CD14-positive monocyte (primary cell): ENCODE data around the gene GALNS. TPM values are rescaled to one million over a fixed set of nuclear protein-coding genes. Genes with fewer than 3 reads are reported as not detected.

Experiments
- DNase-seq, 3 donors: peaks; one replicate each; pipeline ENCODE4 v3.0.0-alpha.2; 2011 to 2022
- H2AFZ ChIP-seq: 2 replicates; pipeline ENCODE4 v1.6.0; 2012; ENCODE audit warnings: mild to moderate bottlenecking, low read depth, low read length, inconsistent platforms; ENCODE audit not compliant: insufficient read depth, poor library complexity, severe bottlenecking
- H3K27ac ChIP-seq, 2 donors: 1 replicate in 1 of 2; 2 replicates in 1 of 2; pipeline ENCODE4 v1.5.1; 2012 to 2013; ENCODE audit warnings: low read length in 2 of 2, control low read depth in 1 of 2, inconsistent platforms in 1 of 2, low read depth in 1 of 2, mild to moderate bottlenecking in 1 of 2
- H3K27me3 ChIP-seq, 2 donors: one replicate each; pipeline versions ENCODE4 v1.6.0 to v1.6.1; 2011 to 2013; ENCODE audit warnings: low read length in 2 of 2; ENCODE audit not compliant: control insufficient read depth in 2 of 2, insufficient read depth in 2 of 2
- H3K36me3 ChIP-seq, 2 donors: replicated peaks in 1 of 2; 1 replicate in 1 of 2; 2 replicates in 1 of 2; pipeline versions ENCODE4 v1.5.1 to v1.6.1; 2012 to 2013; ENCODE audit warnings: low read length in 2 of 2, control low read depth in 1 of 2, inconsistent platforms in 1 of 2, mild to moderate bottlenecking in 1 of 2; ENCODE audit not compliant: insufficient read depth in 2 of 2, control insufficient read depth in 1 of 2
- H3K4me1 ChIP-seq, 2 donors: 1 replicate in 1 of 2; 2 replicates in 1 of 2; pipeline versions ENCODE4 v1.5.1 to v1.6.1; 2012 to 2013; ENCODE audit warnings: low read length in 2 of 2, control low read depth in 1 of 2, inconsistent platforms in 1 of 2, mild to moderate bottlenecking in 1 of 2, moderate library complexity in 1 of 2; ENCODE audit not compliant: insufficient read depth in 2 of 2, control insufficient read depth in 1 of 2
- H3K4me2 ChIP-seq: replicated peaks from 2 replicates; pipeline ENCODE3; 2012; ENCODE audit warnings: low read length, moderate library complexity, mild to moderate bottlenecking; ENCODE audit not compliant: poor library complexity, severe bottlenecking; ENCODE audit errors: extremely low read depth
- H3K4me3 ChIP-seq, 3 experiments: fragments of 200-600 bp in 1 of 3; sonication (generic) in 1 of 3; replicated peaks in 1 of 3; 1 replicate in 2 of 3; 2 replicates in 1 of 3; pipeline ENCODE4 v1.5.1; 2011 to 2013; ENCODE audit warnings: low read length in 3 of 3, mild to moderate bottlenecking in 3 of 3, control low read depth in 2 of 3, low read depth in 2 of 3, inconsistent platforms in 1 of 3, moderate library complexity in 1 of 3
- H3K79me2 ChIP-seq: 2 replicates; pipeline ENCODE4 v1.6.0; 2012; ENCODE audit warnings: mild to moderate bottlenecking, control low read depth, inconsistent platforms, low read length, moderate library complexity; ENCODE audit not compliant: insufficient read depth
- H3K9ac ChIP-seq: 2 replicates; pipeline ENCODE4 v1.6.0; 2017; ENCODE audit warnings: low read length, mild to moderate bottlenecking; ENCODE audit not compliant: insufficient read depth, poor library complexity, severe bottlenecking
- H3K9me3 ChIP-seq, 2 donors: replicated peaks in 1 of 2; 1 replicate in 1 of 2; 2 replicates in 1 of 2; pipeline versions ENCODE4 v1.5.1 to v1.6.1; 2012 to 2013; ENCODE audit warnings: low read length in 2 of 2, control low read depth in 1 of 2; ENCODE audit not compliant: control insufficient read depth in 1 of 2, insufficient read depth in 1 of 2
- H4K20me1 ChIP-seq: 2 replicates; pipeline ENCODE4 v1.6.0; 2012; ENCODE audit warnings: mild to moderate bottlenecking, low read length, control low read depth, moderate library complexity; ENCODE audit not compliant: insufficient read depth
- H3K27ac Mint-ChIP-seq, 7 donors: one replicate each; pipeline ENCODE4 v1.8.0; 2020; ENCODE audit warnings: mild to moderate bottlenecking in 7 of 7, mixed read lengths in 7 of 7, moderate library complexity in 6 of 7, inconsistent platforms in 2 of 7
- H3K27me3 Mint-ChIP-seq, 3 donors: one replicate each; pipeline ENCODE4 v1.8.0; 2021 to 2022; ENCODE audit warnings: low read depth in 3 of 3, mild to moderate bottlenecking in 3 of 3, mixed read lengths in 3 of 3, moderate library complexity in 3 of 3, inconsistent platforms in 1 of 3
- H3K36me3 Mint-ChIP-seq, 2 donors: one replicate each; pipeline ENCODE4 v1.8.0; 2020; ENCODE audit warnings: mixed read lengths in 2 of 2, inconsistent platforms in 1 of 2, mild to moderate bottlenecking in 1 of 2
- H3K4me1 Mint-ChIP-seq: one replicate; pipeline ENCODE4 v1.8.0; 2020; ENCODE audit warnings: mild to moderate bottlenecking, mixed read lengths
- H3K4me3 Mint-ChIP-seq, 2 donors: one replicate each; pipeline ENCODE4 v1.8.0; 2020; ENCODE audit warnings: mild to moderate bottlenecking in 2 of 2, mixed read lengths in 2 of 2, moderate library complexity in 1 of 2
- H3K9me3 Mint-ChIP-seq, 7 donors: one replicate each; pipeline ENCODE4 v1.8.0; 2020 to 2022; ENCODE audit warnings: mixed read lengths in 7 of 7, mild to moderate bottlenecking in 6 of 7, moderate library complexity in 6 of 7, inconsistent platforms in 2 of 7
- WGBS: methylation state at CpG from one replicate; pipeline ENCODE4 v1.1.5; 2013; ENCODE audit warnings: missing lambda C conversion rate; ENCODE audit not compliant: insufficient coverage; 5-methylcytosine and 5-hydroxymethylcytosine counted together
- intact Hi-C, 2 donors: fragments of 100-400 bp; cut with micrococcal nuclease; formaldehyde crosslinking; loops; one replicate each; pipeline versions ENCODE4 v1.15.0 to v1.15.1; 2023
- polyA plus RNA-seq, 3 donors: library from polyadenylated mRNA; depleted of rRNA in 1 of 3; unstranded in 2 of 3; stranded (reverse) in 1 of 3; fragments of 300-500 nt in 2 of 3; fragments of >200 nt in 1 of 3; fragmentation: Illumina TruSeq in 2 of 3; gene quantifications; 1 replicate in 2 of 3; 2 replicates in 1 of 3; pipeline ENCODE4 v1.2.3, GENCODE V29; 2012 to 2021
- TF ChIP-seq, protein P1 (sequence below): fragments of 200-600 bp; IDR thresholded peaks from one replicate; pipeline ENCODE4 v1.8.0; 2022; ENCODE audit warnings: antibody characterized with exemption, mild to moderate bottlenecking

GALNS gene
- polyA plus RNA-seq, 3 donors, result 20.2 to 34.4 (median 32.2) TPM

DNA sequence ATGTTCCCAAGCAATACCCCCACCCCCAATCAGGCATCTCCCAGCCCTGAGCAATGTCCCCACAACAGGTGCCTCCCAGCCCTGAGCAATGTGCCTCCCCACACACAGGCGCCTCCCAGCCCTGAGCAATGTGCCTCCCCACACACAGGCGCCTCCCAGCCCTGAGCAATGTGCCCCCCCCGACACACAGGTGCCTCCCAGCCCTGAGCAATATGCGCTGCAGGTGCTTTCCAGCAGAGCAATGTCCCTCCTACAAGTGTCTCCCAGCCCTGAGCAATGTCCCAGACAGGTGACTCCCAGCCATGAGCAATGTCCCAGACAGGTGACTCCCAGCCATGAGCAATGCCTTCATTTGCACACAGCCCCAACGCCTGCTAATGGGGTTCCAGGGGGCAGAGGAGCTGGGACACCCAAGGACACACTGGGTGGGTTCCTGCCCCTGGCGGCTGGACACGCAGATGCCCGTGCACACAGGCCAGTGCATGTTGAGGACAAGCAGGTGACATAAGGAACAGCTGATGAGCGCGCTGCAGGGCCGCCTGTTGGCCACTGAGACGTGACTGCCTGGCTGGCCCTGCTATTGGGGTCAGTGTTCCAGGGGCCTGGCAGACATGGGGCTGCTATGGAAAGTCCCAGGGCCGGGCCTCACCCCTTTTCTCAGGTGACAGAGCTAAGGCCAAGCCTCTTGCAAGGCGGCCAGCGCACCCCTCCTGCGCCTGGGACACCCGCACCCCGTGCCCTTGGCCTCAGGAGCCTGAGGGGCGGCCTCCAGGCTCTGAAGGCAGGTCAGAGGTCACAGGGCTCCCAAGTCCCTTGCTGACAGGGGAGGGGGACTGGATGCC, 36.6 kb upstream of the GALNS start:
- H2AFZ ChIP-seq, result no peak overlapping the region
- H3K4me3 ChIP-seq, result no peak overlapping the region
- no peaks in the 10 kb centered on the region for H3K4me1 ChIP-seq
- no peaks in the 10 kb centered on the region for H3K79me2 ChIP-seq
- H3K9ac ChIP-seq, result no peak overlapping the region
- H3K4me2 ChIP-seq, result no peak overlapping the region
- intact Hi-C loops, result no loop called here
- H3K27me3 ChIP-seq, result no peaks in the 10 kb centered on the region
- DNase-seq, result no peak
- TF ChIP-seq, protein P1, sequence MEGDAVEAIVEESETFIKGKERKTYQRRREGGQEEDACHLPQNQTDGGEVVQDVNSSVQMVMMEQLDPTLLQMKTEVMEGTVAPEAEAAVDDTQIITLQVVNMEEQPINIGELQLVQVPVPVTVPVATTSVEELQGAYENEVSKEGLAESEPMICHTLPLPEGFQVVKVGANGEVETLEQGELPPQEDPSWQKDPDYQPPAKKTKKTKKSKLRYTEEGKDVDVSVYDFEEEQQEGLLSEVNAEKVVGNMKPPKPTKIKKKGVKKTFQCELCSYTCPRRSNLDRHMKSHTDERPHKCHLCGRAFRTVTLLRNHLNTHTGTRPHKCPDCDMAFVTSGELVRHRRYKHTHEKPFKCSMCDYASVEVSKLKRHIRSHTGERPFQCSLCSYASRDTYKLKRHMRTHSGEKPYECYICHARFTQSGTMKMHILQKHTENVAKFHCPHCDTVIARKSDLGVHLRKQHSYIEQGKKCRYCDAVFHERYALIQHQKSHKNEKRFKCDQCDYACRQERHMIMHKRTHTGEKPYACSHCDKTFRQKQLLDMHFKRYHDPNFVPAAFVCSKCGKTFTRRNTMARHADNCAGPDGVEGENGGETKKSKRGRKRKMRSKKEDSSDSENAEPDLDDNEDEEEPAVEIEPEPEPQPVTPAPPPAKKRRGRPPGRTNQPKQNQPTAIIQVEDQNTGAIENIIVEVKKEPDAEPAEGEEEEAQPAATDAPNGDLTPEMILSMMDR, result no peak
- Mint-ChIP-seq H3K4me1 (no peaks in the 10 kb centered on the region), H3K4me3 (no peak overlapping the region), H3K27ac (peak overlapping the region in 1 of 7 donors; percentile 10), H3K36me3 (peaks cover 50 to 70% of the 10 kb centered on the region in 2 donors), H3K27me3 (peaks cover 0 to 5% (median 1%) of the 10 kb centered on the region in 3 donors), H3K9me3 (peaks cover 13 to 25% (median 18%) of the 10 kb centered on the region in 7 donors)
- peaks cover 9 to 22% of the 10 kb centered on the region in 2 donors for H3K9me3 ChIP-seq
- H4K20me1 ChIP-seq, result peaks cover 95% of the 10 kb centered on the region
- peaks cover 75 to 79% of the 10 kb centered on the region in 2 donors for H3K36me3 ChIP-seq
- H3K27ac ChIP-seq, result no peak overlapping the region
- WGBS, result over 99% methylated on average over 19 of the region's 19 CpGs

DNA sequence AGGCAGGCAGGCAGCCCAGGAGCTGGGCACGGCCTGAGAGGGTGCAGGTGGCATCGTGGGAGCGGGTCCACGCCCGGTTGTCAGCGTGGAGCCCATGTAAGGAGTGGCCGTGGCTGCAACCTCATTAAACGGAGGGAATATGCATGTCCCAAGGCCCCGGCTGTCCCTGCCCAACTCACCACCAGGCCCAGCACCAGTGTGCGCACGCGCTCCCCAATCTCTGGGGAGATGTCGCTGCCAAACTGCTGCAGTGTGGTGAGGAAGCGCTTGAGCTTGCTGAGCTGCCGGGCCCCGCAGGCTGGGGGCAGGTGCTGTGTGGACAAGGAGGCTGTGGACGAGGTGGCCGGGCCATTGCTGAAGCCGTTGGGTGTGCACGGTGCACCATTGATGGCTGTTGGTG, 35.3 kb upstream of the GALNS start:
- no peaks in the 10 kb centered on the region for H3K27me3 ChIP-seq
- H3K9me3 Mint-ChIP-seq, result peaks cover 13 to 25% (median 18%) of the 10 kb centered on the region in 7 donors
- H4K20me1 ChIP-seq, result peaks cover 94% of the 10 kb centered on the region
- H3K27me3 Mint-ChIP-seq, result peaks cover 0 to 5% (median 1%) of the 10 kb centered on the region in 3 donors
- no peaks in the 10 kb centered on the region for H3K4me1 ChIP-seq
- H3K4me2 ChIP-seq, result no peak overlapping the region
- no peak overlapping the region for H3K9ac ChIP-seq
- H3K27ac Mint-ChIP-seq, result no peak overlapping the region
- TF ChIP-seq, protein P1, result no peak
- intact Hi-C loops, result no loop called here
- no peaks in the 10 kb centered on the region for H3K4me1 Mint-ChIP-seq
- peaks cover 9 to 22% of the 10 kb centered on the region in 2 donors for H3K9me3 ChIP-seq
- H3K36me3 ChIP-seq, result peaks cover 63 to 71% of the 10 kb centered on the region in 2 donors
- 98% methylated on average over 15 of the region's 20 CpGs for WGBS
- no peak overlapping the region for H3K27ac ChIP-seq
- no peaks in the 10 kb centered on the region for H3K79me2 ChIP-seq
- H3K4me3 Mint-ChIP-seq, result no peak overlapping the region
- H3K4me3 ChIP-seq, result no peak overlapping the region
- peaks cover 39 to 67% of the 10 kb centered on the region in 2 donors for H3K36me3 Mint-ChIP-seq
- no peak overlapping the region for H2AFZ ChIP-seq
- DNase-seq, result no peak
